ENCODE measurements around the gene WBP1L. TPM values are rescaled to one million over a fixed set of nuclear protein-coding genes. Genes with fewer than 3 reads are reported as not detected.

Gene WBP1L
- polyA plus RNA-seq, 1 donor from 2014 or later = 20.8 TPM

GRCh38 chr10:102800611-102801335 is 57.0 kb downstream of the WBP1L start:
- H3K9ac ChIP-seq (ENCODE audit: low read length) = no peak overlapping the region
- H2AFZ ChIP-seq (ENCODE audit: low read depth, low read length) = no peak overlapping the region
- no peaks in the 10 kb centered on the region for H3F3A ChIP-seq (ENCODE audit: insufficient read depth, low read length, poor library complexity, severe bottlenecking)
- H3K4me3 ChIP-seq (ENCODE audit: low read length) = no peak overlapping the region
- no peaks in the 10 kb centered on the region for H4K20me1 ChIP-seq (ENCODE audit: insufficient read depth)
- TF ChIP-seq EP300 (conservative IDR thresholded peaks at IDR 0.05; ENCODE audit: poor library complexity, severe bottlenecking) (no peak), POLR2AphosphoS5 (IDR thresholded peaks at IDR 0.05) (no peak), SMC3 (conservative IDR thresholded peaks at IDR 0.05; ENCODE audit: poor library complexity) (no peak), EZH2 (IDR thresholded peaks at IDR 0.05; ENCODE audit: borderline replicate concordance, insufficient read depth, low read length, poor library complexity, severe bottlenecking) (no peak), MXI1 (conservative IDR thresholded peaks at IDR 0.05; ENCODE audit: poor library complexity, severe bottlenecking) (no peak), RAD21 (conservative IDR thresholded peaks at IDR 0.05) (no peak), TAF1 (IDR thresholded peaks at IDR 0.05; ENCODE audit: low read depth) (no peak), REST (IDR thresholded peaks at IDR 0.05; ENCODE audit: borderline replicate concordance) (no peak)
- TF ChIP-seq, protein P1, sequence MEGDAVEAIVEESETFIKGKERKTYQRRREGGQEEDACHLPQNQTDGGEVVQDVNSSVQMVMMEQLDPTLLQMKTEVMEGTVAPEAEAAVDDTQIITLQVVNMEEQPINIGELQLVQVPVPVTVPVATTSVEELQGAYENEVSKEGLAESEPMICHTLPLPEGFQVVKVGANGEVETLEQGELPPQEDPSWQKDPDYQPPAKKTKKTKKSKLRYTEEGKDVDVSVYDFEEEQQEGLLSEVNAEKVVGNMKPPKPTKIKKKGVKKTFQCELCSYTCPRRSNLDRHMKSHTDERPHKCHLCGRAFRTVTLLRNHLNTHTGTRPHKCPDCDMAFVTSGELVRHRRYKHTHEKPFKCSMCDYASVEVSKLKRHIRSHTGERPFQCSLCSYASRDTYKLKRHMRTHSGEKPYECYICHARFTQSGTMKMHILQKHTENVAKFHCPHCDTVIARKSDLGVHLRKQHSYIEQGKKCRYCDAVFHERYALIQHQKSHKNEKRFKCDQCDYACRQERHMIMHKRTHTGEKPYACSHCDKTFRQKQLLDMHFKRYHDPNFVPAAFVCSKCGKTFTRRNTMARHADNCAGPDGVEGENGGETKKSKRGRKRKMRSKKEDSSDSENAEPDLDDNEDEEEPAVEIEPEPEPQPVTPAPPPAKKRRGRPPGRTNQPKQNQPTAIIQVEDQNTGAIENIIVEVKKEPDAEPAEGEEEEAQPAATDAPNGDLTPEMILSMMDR (IDR thresholded peaks at IDR 0.05; ENCODE audit: poor library complexity, severe bottlenecking) = no peak
- H3K9me2 ChIP-seq (ENCODE audit: insufficient read depth, low read length) = no peaks in the 10 kb centered on the region
- H3K27me3 ChIP-seq (ENCODE audit: insufficient read depth, low read depth, low read length) = no peaks in the 10 kb centered on the region
- no peaks in the 10 kb centered on the region for H3K9me3 ChIP-seq (ENCODE audit: low read length)
- H3K27ac ChIP-seq (ENCODE audit: low read length) = no peak overlapping the region
- peaks cover 4% of the 10 kb centered on the region for H3K36me3 ChIP-seq (ENCODE audit: insufficient read depth, low read length)
- no peaks in the 10 kb centered on the region for H3K79me2 ChIP-seq (replicated peaks; ENCODE audit: insufficient read depth, low read length)
- no peak overlapping the region for H3K4me2 ChIP-seq (ENCODE audit: low read length)

GRCh38 chr10:102801496-102801895 is 57.7 kb downstream of the WBP1L start:
- Histone ChIP-seq H3K9me2 (ENCODE audit: insufficient read depth, low read length) (no peaks in the 10 kb centered on the region), H3K9ac (ENCODE audit: low read length) (no peak overlapping the region), H3K36me3 (ENCODE audit: insufficient read depth, low read length) (peaks cover 4% of the 10 kb centered on the region), H3K27me3 (ENCODE audit: insufficient read depth, low read depth, low read length) (no peaks in the 10 kb centered on the region), H3K79me2 (replicated peaks; ENCODE audit: insufficient read depth, low read length) (no peaks in the 10 kb centered on the region), H4K20me1 (ENCODE audit: insufficient read depth) (no peaks in the 10 kb centered on the region), H2AFZ (ENCODE audit: low read depth, low read length) (no peak overlapping the region), H3K4me2 (ENCODE audit: low read length) (no peak overlapping the region), H3K27ac (ENCODE audit: low read length) (no peak overlapping the region), H3K4me3 (ENCODE audit: low read length) (no peak overlapping the region), H3K9me3 (ENCODE audit: low read length) (no peaks in the 10 kb centered on the region), H3F3A (ENCODE audit: insufficient read depth, low read length, poor library complexity, severe bottlenecking) (no peaks in the 10 kb centered on the region)
- TF ChIP-seq EZH2 (IDR thresholded peaks at IDR 0.05; ENCODE audit: borderline replicate concordance, insufficient read depth, low read length, poor library complexity, severe bottlenecking) = no peak
- no peak for TF ChIP-seq MXI1 (conservative IDR thresholded peaks at IDR 0.05; ENCODE audit: poor library complexity, severe bottlenecking)
- no peak for TF ChIP-seq SMC3 (conservative IDR thresholded peaks at IDR 0.05; ENCODE audit: poor library complexity)
- TF ChIP-seq POLR2AphosphoS5 (IDR thresholded peaks at IDR 0.05) = no peak
- TF ChIP-seq REST (IDR thresholded peaks at IDR 0.05; ENCODE audit: borderline replicate concordance) = no peak
- TF ChIP-seq RAD21 (conservative IDR thresholded peaks at IDR 0.05) = no peak
- TF ChIP-seq EP300 (conservative IDR thresholded peaks at IDR 0.05; ENCODE audit: poor library complexity, severe bottlenecking) = no peak
- TF ChIP-seq, protein P1 (IDR thresholded peaks at IDR 0.05; ENCODE audit: poor library complexity, severe bottlenecking) = no peak
